Kidney (tissue), 14 donors: ENCODE measurements around the gene OR2W1. TPM values are rescaled to one million over a fixed set of nuclear protein-coding genes. Genes with fewer than 3 reads are reported as not detected.

Experiments used
- DNase-seq, 5 donors: peaks; one replicate each; pipeline ENCODE4 v3.0.0-alpha.2; 2013 to 2020
- FAIRE-seq: peaks from 2 replicates; lab custom pipeline; 2012; peaks lifted over from hg19 to GRCh38; lab: Jason Lieb, UNC
- H3K27ac ChIP-seq, 2 donors: one replicate each; pipeline ENCODE4 v1.7.0; 2013; ENCODE audit warnings: low read depth in 2 of 2, low read length in 2 of 2, inconsistent platforms in 1 of 2
- H3K27me3 ChIP-seq: one replicate; pipeline ENCODE4 v1.7.1; 2013; ENCODE audit warnings: low read length, inconsistent platforms; ENCODE audit not compliant: control insufficient read depth, insufficient read depth
- H3K36me3 ChIP-seq, 3 donors: one replicate each; pipeline versions ENCODE4 v1.7.0 to v1.7.1; 2013; ENCODE audit warnings: low read length in 3 of 3, control low read depth in 1 of 3, inconsistent platforms in 1 of 3; ENCODE audit not compliant: insufficient read depth in 3 of 3, control insufficient read depth in 2 of 3
- H3K4me1 ChIP-seq, 3 donors: one replicate each; pipeline versions ENCODE4 v1.7.0 to v1.7.1; 2013; ENCODE audit warnings: low read length in 3 of 3, inconsistent platforms in 1 of 3, low read depth in 1 of 3; ENCODE audit not compliant: control insufficient read depth in 2 of 3, insufficient read depth in 2 of 3
- H3K4me3 ChIP-seq, 3 donors: one replicate each; pipeline versions ENCODE4 v1.7.0 to v1.8.1; 2013; ENCODE audit warnings: low read length in 3 of 3, control low read depth in 1 of 3, inconsistent platforms in 1 of 3
- H3K9ac ChIP-seq, 3 donors: one replicate each; pipeline versions ENCODE4 v1.7.0 to v1.7.1; 2013; ENCODE audit warnings: low read length in 3 of 3, control low read depth in 1 of 3, inconsistent platforms in 1 of 3
- H3K9me3 ChIP-seq, 3 donors: one replicate each; pipeline versions ENCODE4 v1.7.0 to v1.7.1; 2013; ENCODE audit warnings: low read length in 3 of 3, control low read depth in 1 of 3, inconsistent platforms in 1 of 3; ENCODE audit not compliant: control insufficient read depth in 2 of 3, insufficient read depth in 1 of 3
- intact Hi-C: fragments of 100-400 bp; cut with DNase I; formaldehyde crosslinking; loops from one replicate; pipeline ENCODE4 v1.11.1; 2022
- polyA plus RNA-seq: library from polyadenylated mRNA; stranded (reverse); fragments of 350-450 nt; fragmentation: Illumina TruSeq; extraction: RNeasy Lipid Tissue Mini Kit (QIAGEN cat#74804); gene quantifications from one replicate; pipeline ENCODE4 v1.2.3, GENCODE V29; 2014; ENCODE audit warnings: low read depth, low replicate concordance; ENCODE audit not compliant: insufficient read depth
- total RNA-seq: library from RNA; stranded (reverse); fragmentation: NEBNext Ultra II Directional; extraction: Animal tissue kit (Norgen Biotek cat#: 25700); gene quantifications from one replicate; pipeline ENCODE4 v1.2.1, GENCODE V29; 2021
- TF ChIP-seq, protein P1 (sequence below): IDR thresholded peaks from 3 replicates; pipeline ENCODE4 v1.5.1; 2012; ENCODE audit warnings: mild to moderate bottlenecking, moderate library complexity, borderline replicate concordance; ENCODE audit not compliant: insufficient read depth; ENCODE audit errors: extremely low read depth
- donor health status: control.
- donor health status: control.
- donor health status: control.
- donor health status: control.
- donor health status: control.
- donor health status: DM: yes; HTN: yes; CAD: no.
- donor health status: Normal renal cell carcinoma (clear cell type).

Gene OR2W1
- total and polyA plus RNA-seq, 2 donors from 2014 or later: not detected

DNA sequence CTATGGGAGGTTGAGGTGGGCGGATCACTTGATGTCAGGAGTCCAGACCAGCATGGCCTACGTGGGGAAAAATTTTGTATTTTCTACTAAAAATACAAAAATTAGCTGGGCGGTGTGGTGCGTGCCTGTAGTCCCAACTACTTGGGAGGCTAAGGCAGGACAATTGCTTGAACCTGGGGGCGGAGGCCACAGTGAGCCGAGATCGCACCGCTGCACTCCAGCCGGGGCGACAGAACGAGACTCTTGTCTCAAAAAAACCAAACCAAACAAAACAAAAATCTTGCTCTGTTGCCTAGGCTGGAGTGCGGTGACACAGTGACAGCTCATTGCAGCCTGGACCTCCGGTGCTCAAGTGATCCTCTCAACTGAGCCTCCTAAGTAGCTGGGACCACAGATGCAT is 16.2 kb downstream of the OR2W1 start:
- intact Hi-C loops: loop anchor here (10.0 kb wide), 1 partner anchor 194 kb away; no protein-coding TSS in a partner anchor
- FAIRE-seq: no peak
- TF ChIP-seq, protein P1, sequence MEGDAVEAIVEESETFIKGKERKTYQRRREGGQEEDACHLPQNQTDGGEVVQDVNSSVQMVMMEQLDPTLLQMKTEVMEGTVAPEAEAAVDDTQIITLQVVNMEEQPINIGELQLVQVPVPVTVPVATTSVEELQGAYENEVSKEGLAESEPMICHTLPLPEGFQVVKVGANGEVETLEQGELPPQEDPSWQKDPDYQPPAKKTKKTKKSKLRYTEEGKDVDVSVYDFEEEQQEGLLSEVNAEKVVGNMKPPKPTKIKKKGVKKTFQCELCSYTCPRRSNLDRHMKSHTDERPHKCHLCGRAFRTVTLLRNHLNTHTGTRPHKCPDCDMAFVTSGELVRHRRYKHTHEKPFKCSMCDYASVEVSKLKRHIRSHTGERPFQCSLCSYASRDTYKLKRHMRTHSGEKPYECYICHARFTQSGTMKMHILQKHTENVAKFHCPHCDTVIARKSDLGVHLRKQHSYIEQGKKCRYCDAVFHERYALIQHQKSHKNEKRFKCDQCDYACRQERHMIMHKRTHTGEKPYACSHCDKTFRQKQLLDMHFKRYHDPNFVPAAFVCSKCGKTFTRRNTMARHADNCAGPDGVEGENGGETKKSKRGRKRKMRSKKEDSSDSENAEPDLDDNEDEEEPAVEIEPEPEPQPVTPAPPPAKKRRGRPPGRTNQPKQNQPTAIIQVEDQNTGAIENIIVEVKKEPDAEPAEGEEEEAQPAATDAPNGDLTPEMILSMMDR: no peak
- H3K4me3 ChIP-seq: no peak overlapping the region
- no peak overlapping the region for H3K9ac ChIP-seq
- H3K9me3 ChIP-seq: no peaks in the 10 kb centered on the region
- H3K4me1 ChIP-seq: no peaks in the 10 kb centered on the region
- DNase-seq: no peak
- H3K36me3 ChIP-seq: no peaks in the 10 kb centered on the region
- H3K27ac ChIP-seq: no peak overlapping the region
- no peaks in the 10 kb centered on the region for H3K27me3 ChIP-seq

DNA sequence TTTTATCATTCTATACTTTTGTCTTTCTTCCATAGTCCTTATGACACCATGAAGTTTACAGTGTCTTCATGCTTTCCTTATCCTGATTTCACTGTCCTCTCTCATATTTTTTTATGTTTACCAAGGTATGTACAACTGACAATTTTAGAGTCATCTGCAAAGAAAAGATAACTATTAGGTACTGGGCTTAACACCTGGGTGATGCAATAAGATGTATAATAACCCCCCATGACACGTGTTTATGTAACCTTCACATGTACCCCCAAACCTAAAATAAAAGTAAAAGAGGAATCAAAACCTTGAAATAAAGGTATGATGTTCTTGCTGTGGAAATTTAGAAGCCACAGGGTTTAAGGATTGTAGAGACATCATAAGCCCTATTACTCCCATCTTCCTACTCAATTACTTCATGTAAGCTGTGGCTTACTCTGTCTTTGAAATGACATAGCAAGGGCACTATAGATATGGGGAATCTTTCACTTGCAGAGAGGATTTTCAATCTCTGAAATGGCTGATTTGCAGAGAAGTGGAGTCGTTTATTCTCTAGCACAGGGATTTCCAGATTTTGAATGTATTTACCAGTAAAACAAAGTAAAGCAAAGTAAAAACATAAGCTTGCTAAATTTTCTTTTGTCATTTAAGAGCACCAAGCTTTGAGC is 18.9 kb downstream of the OR2W1 start:
- H3K4me3 ChIP-seq: no peak overlapping the region
- TF ChIP-seq, protein P1: no peak
- intact Hi-C loops: loop anchor here (10.0 kb wide), 1 partner anchor 191 kb away; no protein-coding TSS in a partner anchor
- no peaks in the 10 kb centered on the region for H3K36me3 ChIP-seq
- H3K4me1 ChIP-seq: no peaks in the 10 kb centered on the region
- H3K9me3 ChIP-seq: no peaks in the 10 kb centered on the region
- H3K27me3 ChIP-seq: no peaks in the 10 kb centered on the region
- H3K9ac ChIP-seq: no peak overlapping the region
- no peak for DNase-seq
- no peak for FAIRE-seq
- no peak overlapping the region for H3K27ac ChIP-seq

DNA sequence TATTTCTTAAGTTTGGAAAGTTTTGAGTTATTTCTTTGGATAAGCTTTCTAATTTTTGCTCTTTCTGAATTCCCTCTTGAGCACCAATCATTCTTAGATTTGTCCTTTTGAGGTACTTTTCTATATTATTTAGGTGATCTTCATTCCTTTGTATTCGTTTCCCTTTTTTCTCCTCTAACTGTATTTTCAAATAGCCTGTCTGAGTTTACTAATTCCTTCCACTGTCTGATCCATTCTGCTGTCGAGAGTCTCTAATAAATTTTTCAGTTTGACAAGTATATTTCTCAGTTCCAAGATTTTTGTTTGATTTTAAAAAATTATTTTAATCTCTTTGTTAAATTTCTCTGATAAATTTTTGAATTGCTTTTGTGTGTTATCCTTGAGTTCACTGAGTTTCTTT is 23.5 kb downstream of the OR2W1 start:
- Histone ChIP-seq H3K4me3 (no peak overlapping the region), H3K27me3 (no peaks in the 10 kb centered on the region), H3K4me1 (peaks cover 0 to 6% (median 0%) of the 10 kb centered on the region in 3 donors), H3K36me3 (no peaks in the 10 kb centered on the region), H3K9ac (no peak overlapping the region), H3K9me3 (no peaks in the 10 kb centered on the region), H3K27ac (no peak overlapping the region)
- TF ChIP-seq, protein P1: no peak
- no peak for DNase-seq
- intact Hi-C loops: loop anchor here (10.0 kb wide), 1 partner anchor 187 kb away; no protein-coding TSS in a partner anchor
- FAIRE-seq: no peak
